GM23338 (cell line): ENCODE results near the gene TRPV5. TPM values are rescaled to one million over a fixed set of nuclear protein-coding genes. Genes with fewer than 3 reads are reported as not detected.

Source experiments
- ATAC-seq: fragments of 200-7000 bp; cut with Tn5 transposase; 3 replicates; pipeline ENCODE4 v1.9.1; 2020
- DNase-seq: peaks from one replicate; pipeline ENCODE4 v3.0.0-alpha.2; 2015; ENCODE audit warnings: low spot score
- H2AFZ ChIP-seq: fragments of 200-600 bp; sonication (generic); 2 replicates; pipeline ENCODE4 v1.8.0; 2016; ENCODE audit warnings: antibody characterized with exemption, mild to moderate bottlenecking, moderate library complexity
- H3F3A ChIP-seq: fragments of 200-600 bp; sonication (generic); replicated peaks from 2 replicates; pipeline ENCODE4 v1.8.0; 2017; ENCODE audit warnings: antibody characterized with exemption, mixed run types, low read depth
- H3K27ac ChIP-seq: fragments of 200-600 bp; sonication (generic); 2 replicates; pipeline ENCODE4 v1.6.1; 2016; ENCODE audit warnings: low read depth
- H3K27me3 ChIP-seq: fragments of 200-600 bp; sonication (generic); 2 replicates; pipeline ENCODE4 v1.8.0; 2016; ENCODE audit warnings: mild to moderate bottlenecking, mixed run types, moderate library complexity; ENCODE audit not compliant: insufficient read depth
- H3K36me3 ChIP-seq: fragments of 200-600 bp; sonication (generic); 2 replicates; pipeline ENCODE4 v1.8.0; 2016; ENCODE audit warnings: mild to moderate bottlenecking; ENCODE audit not compliant: insufficient read depth
- H3K4me1 ChIP-seq: fragments of 200-600 bp; sonication (generic); 2 replicates; pipeline ENCODE4 v1.8.0; 2016; ENCODE audit warnings: mild to moderate bottlenecking, moderate library complexity; ENCODE audit not compliant: insufficient read depth
- H3K4me2 ChIP-seq: fragments of 200-600 bp; sonication (generic); 2 replicates; pipeline ENCODE4 v1.7.1; 2017; ENCODE audit warnings: mixed run types
- H3K4me3 ChIP-seq: fragments of 200-600 bp; sonication (generic); 2 replicates; pipeline ENCODE4 v1.6.1; 2016; ENCODE audit warnings: mixed run types
- H3K79me2 ChIP-seq: fragments of 200-600 bp; sonication (generic); replicated peaks from 2 replicates; pipeline ENCODE4 v1.8.0; 2017; ENCODE audit warnings: mild to moderate bottlenecking; ENCODE audit not compliant: insufficient read depth
- H3K9me2 ChIP-seq: fragments of 200-600 bp; sonication (generic); 2 replicates; pipeline ENCODE4 v1.8.0; 2017; ENCODE audit not compliant: insufficient read depth
- H4K20me1 ChIP-seq: fragments of 200-600 bp; sonication (generic); replicated peaks from 2 replicates; pipeline ENCODE4 v1.8.0; 2017; ENCODE audit warnings: mild to moderate bottlenecking; ENCODE audit not compliant: insufficient read depth
- H3K27ac Mint-ChIP-seq: 2 replicates; pipeline ENCODE4 v1.8.0; 2020; ENCODE audit warnings: inconsistent platforms, mild to moderate bottlenecking, moderate library complexity, mixed read lengths
- H3K27me3 Mint-ChIP-seq: 3 replicates; pipeline ENCODE4 v1.8.0; 2022; ENCODE audit warnings: low read depth, mild to moderate bottlenecking, moderate library complexity, mixed read lengths, inconsistent platforms; ENCODE audit not compliant: insufficient read depth, poor library complexity
- H3K36me3 Mint-ChIP-seq: 3 replicates; pipeline ENCODE4 v1.8.0; 2021; ENCODE audit warnings: low read depth, mild to moderate bottlenecking, inconsistent platforms, moderate library complexity, mixed read lengths
- H3K4me1 Mint-ChIP-seq: 3 replicates; pipeline ENCODE4 v1.8.0; 2020; ENCODE audit warnings: mild to moderate bottlenecking, inconsistent platforms, mixed read lengths
- H3K4me3 Mint-ChIP-seq: 3 replicates; pipeline ENCODE4 v1.8.0; 2021; ENCODE audit warnings: moderate library complexity, mild to moderate bottlenecking, inconsistent platforms, mixed read lengths
- H3K9me3 Mint-ChIP-seq: 3 replicates; pipeline ENCODE4 v1.8.0; 2020; ENCODE audit warnings: moderate library complexity, mild to moderate bottlenecking, inconsistent platforms, mixed read lengths
- CREB1 ChIP-seq: fragments of 250-450 bp; sonication (Bioruptor Pico); IDR thresholded peaks from 2 replicates; pipeline ENCODE4 v1.5.0; 2020; ENCODE audit warnings: low read depth, mild to moderate bottlenecking, moderate library complexity
- CTCF ChIP-seq, 2 experiments: fragments of 200-600 bp in 1 of 2; sonication (generic) in 1 of 2; conservative IDR thresholded peaks; 2 replicates each; pipeline versions ENCODE4 v1.5.1 to v1.6.1; 2016 to 2017; ENCODE audit warnings: antibody characterized with exemption in 2 of 2, low read depth in 2 of 2, mild to moderate bottlenecking in 2 of 2, moderate library complexity in 1 of 2
- EZH2 ChIP-seq: fragments of 200-600 bp; sonication (generic); IDR thresholded peaks from one replicate; pipeline ENCODE4 v1.8.0; 2017; ENCODE audit warnings: antibody characterized with exemption, mild to moderate bottlenecking, low read depth; ENCODE audit not compliant: unreplicated experiment
- EZH2phosphoT487 ChIP-seq: fragments of 200-600 bp; sonication (generic); IDR thresholded peaks from one replicate; pipeline ENCODE4 v1.8.1; 2018; ENCODE audit warnings: antibody characterized with exemption; ENCODE audit not compliant: unreplicated experiment
- JUNB ChIP-seq: IDR thresholded peaks from one replicate; pipeline ENCODE4 v1.6.1; 2016; ENCODE audit warnings: antibody characterized with exemption; ENCODE audit not compliant: unreplicated experiment
- NANOG ChIP-seq: IDR thresholded peaks from 2 replicates; pipeline ENCODE4 v1.6.1; 2016; ENCODE audit warnings: antibody characterized with exemption, borderline replicate concordance
- POLR2AphosphoS5 ChIP-seq: IDR thresholded peaks from 2 replicates; pipeline ENCODE4 v1.6.1; 2016; ENCODE audit warnings: antibody characterized with exemption, low read depth
- STAT1 ChIP-seq: IDR thresholded peaks from one replicate; pipeline ENCODE4 v1.6.1; 2016; ENCODE audit warnings: antibody characterized with exemption; ENCODE audit not compliant: unreplicated experiment
- ZNF114 ChIP-seq: fragments of 250-450 bp; sonication (Bioruptor Pico); IDR thresholded peaks from 2 replicates; pipeline ENCODE4 v1.5.0; 2020; ENCODE audit warnings: mild to moderate bottlenecking, moderate library complexity
- ZNF331 ChIP-seq: fragments of 250-450 bp; sonication (Bioruptor Pico); IDR thresholded peaks from 2 replicates; pipeline ENCODE4 v1.5.0; 2020; ENCODE audit warnings: low read depth, mild to moderate bottlenecking, moderate library complexity
- polyA plus RNA-seq: library from polyadenylated mRNA; unstranded; fragments of >200 nt; fragmentation: Nextera tagmentation; extraction: Ambion mirVana; gene quantifications from 2 replicates; pipeline ENCODE4 v1.2.1, GENCODE V29; 2016
- total RNA-seq: library from RNA; depleted of rRNA; stranded (reverse); fragments of >200 nt; shearing (Covaris generic); gene quantifications from 2 replicates; pipeline ENCODE4 v1.2.3, GENCODE V29; 2014
- TF ChIP-seq, protein P1 (sequence below): IDR thresholded peaks from one replicate; pipeline ENCODE4 v1.6.1; 2018; ENCODE audit warnings: antibody characterized with exemption; ENCODE audit not compliant: unreplicated experiment
- TF ChIP-seq, protein P2 (sequence below): IDR thresholded peaks from 2 replicates; pipeline ENCODE4 v1.6.1; 2016; ENCODE audit warnings: antibody characterized with exemption

The TRPV5 gene
- total and polyA plus RNA-seq, 2 experiments from 2014 or later, result not detected

GRCh38 chr7:142962991-142963390, 29.4 kb upstream of the TRPV5 start:
- Mint-ChIP-seq H3K9me3 (no peaks in the 10 kb centered on the region; the same call in 2 of the 3 replicates), H3K27me3 (peaks cover 6% of the 10 kb centered on the region), H3K4me3 (no peak overlapping the region), H3K4me1 (peaks cover 29% of the 10 kb centered on the region), H3K36me3 (peaks cover 4% of the 10 kb centered on the region; the same call in 1 of the 3 replicates), H3K27ac (no peak overlapping the region)
- Histone ChIP-seq H2AFZ (no peak overlapping the region; the same call in 1 of the 2 replicates), H3K27me3 (no peaks in the 10 kb centered on the region), H4K20me1 (no peaks in the 10 kb centered on the region), H3K4me2 (no peak overlapping the region), H3K36me3 (no peaks in the 10 kb centered on the region), H3F3A (no peaks in the 10 kb centered on the region), H3K4me1 (peaks cover 20% of the 10 kb centered on the region), H3K4me3 (no peak overlapping the region), H3K9me2 (peaks cover 19% of the 10 kb centered on the region), H3K27ac (no peak overlapping the region), H3K79me2 (no peaks in the 10 kb centered on the region)
- TF ChIP-seq EZH2, result no peak
- TF ChIP-seq STAT1, result no peak
- DNase-seq (no peak), ATAC-seq (no peak)

DNA sequence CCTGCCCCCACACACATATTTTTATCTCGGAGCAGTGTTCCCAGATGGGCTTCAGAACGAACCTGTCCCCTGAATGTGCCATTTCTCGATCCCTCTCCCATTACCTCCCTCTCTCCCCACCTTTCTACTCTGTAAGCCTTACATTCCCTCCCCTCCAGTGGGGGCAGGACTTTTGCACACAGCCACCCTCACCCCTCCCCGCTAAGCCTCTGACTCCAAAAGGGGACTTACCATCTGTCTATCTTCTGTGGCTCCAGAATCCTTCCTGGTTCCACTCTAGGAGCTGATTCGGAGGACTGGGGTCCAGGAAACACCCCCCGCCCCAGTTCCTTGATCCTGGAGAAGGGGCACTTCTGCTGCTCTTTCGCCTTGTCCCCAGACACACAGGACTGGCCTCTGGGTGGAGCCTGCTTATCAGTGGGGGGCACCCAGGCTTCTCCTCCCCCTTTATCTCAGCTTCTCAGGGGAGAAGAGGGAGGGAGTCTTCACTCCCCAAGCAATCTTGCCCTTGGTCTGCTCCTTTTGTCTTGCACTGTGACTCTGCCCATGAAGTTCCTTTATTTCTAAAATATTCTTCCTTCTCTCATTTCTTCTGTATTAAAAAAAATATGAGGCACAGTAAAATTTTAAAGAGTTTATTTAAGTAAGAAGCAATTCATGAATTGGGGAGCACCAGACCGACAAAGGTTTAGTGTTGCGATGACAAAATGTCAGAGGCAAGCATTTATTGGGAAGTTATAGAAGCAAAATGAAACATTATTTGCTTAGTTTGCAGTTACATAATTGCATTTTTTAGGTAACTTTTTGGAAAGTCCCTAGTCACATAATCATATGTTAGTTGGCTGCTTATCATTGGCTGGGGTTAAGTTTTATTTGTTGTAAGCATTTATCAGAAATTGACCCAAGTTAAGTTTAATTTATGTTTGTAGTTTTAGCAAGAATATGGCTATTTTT, 28.7 kb upstream of the TRPV5 start, which contains the start of gene KEL:
KEL (minus strand) TSS at position 391 of the 954 bp plus-strand sequence; CDS start at position 234, 157 bp downstream.
- Histone ChIP-seq H3K79me2 (no peaks in the 10 kb centered on the region), H3K36me3 (no peaks in the 10 kb centered on the region), H3K4me2 (peak within 1 kb of the TSS; percentile 11; the same call in 1 of the 2 replicates), H3K27ac (no peak within 1 kb of the TSS), H3K4me1 (peaks cover 27% of the 10 kb centered on the region), H3K4me3 (no peak within 1 kb of the TSS), H2AFZ (peak within 1 kb of the TSS; percentile 89), H3K27me3 (no peaks in the 10 kb centered on the region), H4K20me1 (no peaks in the 10 kb centered on the region), H3F3A (no peaks in the 10 kb centered on the region), H3K9me2 (peaks cover 25% of the 10 kb centered on the region)
- H3K27ac Mint-ChIP-seq, result no peak within 1 kb of the TSS
- H3K9me3 Mint-ChIP-seq, result no peaks in the 10 kb centered on the region; the same call in 2 of the 3 replicates
- H3K27me3 Mint-ChIP-seq, result peaks cover 6% of the 10 kb centered on the region
- H3K4me3 Mint-ChIP-seq, result no peak within 1 kb of the TSS
- no peak for DNase-seq
- peaks cover 35% of the 10 kb centered on the region for H3K4me1 Mint-ChIP-seq
- peaks cover 4% of the 10 kb centered on the region; the same call in 1 of the 3 replicates for H3K36me3 Mint-ChIP-seq
- ATAC-seq, result peak; percentile 66
- TF ChIP-seq STAT1 (no peak), JUNB (no peak), NANOG (no peak), ZNF331 (CRISPR knock-in tag) (no peak), CREB1 (CRISPR knock-in tag) (no peak), EZH2phosphoT487 (no peak), POLR2AphosphoS5 (no peak), EZH2 (no peak), CTCF (conservative IDR thresholded peaks at IDR 0.05; ENCODE audit: low read depth in 2 of 2) (no peak), ZNF114 (CRISPR knock-in tag) (no peak)
- TF ChIP-seq, protein P1, sequence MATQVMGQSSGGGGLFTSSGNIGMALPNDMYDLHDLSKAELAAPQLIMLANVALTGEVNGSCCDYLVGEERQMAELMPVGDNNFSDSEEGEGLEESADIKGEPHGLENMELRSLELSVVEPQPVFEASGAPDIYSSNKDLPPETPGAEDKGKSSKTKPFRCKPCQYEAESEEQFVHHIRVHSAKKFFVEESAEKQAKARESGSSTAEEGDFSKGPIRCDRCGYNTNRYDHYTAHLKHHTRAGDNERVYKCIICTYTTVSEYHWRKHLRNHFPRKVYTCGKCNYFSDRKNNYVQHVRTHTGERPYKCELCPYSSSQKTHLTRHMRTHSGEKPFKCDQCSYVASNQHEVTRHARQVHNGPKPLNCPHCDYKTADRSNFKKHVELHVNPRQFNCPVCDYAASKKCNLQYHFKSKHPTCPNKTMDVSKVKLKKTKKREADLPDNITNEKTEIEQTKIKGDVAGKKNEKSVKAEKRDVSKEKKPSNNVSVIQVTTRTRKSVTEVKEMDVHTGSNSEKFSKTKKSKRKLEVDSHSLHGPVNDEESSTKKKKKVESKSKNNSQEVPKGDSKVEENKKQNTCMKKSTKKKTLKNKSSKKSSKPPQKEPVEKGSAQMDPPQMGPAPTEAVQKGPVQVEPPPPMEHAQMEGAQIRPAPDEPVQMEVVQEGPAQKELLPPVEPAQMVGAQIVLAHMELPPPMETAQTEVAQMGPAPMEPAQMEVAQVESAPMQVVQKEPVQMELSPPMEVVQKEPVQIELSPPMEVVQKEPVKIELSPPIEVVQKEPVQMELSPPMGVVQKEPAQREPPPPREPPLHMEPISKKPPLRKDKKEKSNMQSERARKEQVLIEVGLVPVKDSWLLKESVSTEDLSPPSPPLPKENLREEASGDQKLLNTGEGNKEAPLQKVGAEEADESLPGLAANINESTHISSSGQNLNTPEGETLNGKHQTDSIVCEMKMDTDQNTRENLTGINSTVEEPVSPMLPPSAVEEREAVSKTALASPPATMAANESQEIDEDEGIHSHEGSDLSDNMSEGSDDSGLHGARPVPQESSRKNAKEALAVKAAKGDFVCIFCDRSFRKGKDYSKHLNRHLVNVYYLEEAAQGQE, result no peak
- TF ChIP-seq, protein P2, sequence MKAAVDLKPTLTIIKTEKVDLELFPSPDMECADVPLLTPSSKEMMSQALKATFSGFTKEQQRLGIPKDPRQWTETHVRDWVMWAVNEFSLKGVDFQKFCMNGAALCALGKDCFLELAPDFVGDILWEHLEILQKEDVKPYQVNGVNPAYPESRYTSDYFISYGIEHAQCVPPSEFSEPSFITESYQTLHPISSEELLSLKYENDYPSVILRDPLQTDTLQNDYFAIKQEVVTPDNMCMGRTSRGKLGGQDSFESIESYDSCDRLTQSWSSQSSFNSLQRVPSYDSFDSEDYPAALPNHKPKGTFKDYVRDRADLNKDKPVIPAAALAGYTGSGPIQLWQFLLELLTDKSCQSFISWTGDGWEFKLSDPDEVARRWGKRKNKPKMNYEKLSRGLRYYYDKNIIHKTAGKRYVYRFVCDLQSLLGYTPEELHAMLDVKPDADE, result no peak
